GM23338 (cell line): Measurements from ENCODE around the gene SLCO4C1. TPM values are rescaled to one million over a fixed set of nuclear protein-coding genes. Genes with fewer than 3 reads are reported as not detected.

ENCODE experiments used
- ATAC-seq: fragments of 200-7000 bp; cut with Tn5 transposase; 3 replicates; pipeline ENCODE4 v1.9.1; 2020
- DNase-seq: peaks from one replicate; pipeline ENCODE4 v3.0.0-alpha.2; 2015; ENCODE audit warnings: low spot score
- H2AFZ ChIP-seq: fragments of 200-600 bp; sonication (generic); 2 replicates; pipeline ENCODE4 v1.8.0; 2016; ENCODE audit warnings: antibody characterized with exemption, mild to moderate bottlenecking, moderate library complexity
- H3F3A ChIP-seq: fragments of 200-600 bp; sonication (generic); replicated peaks from 2 replicates; pipeline ENCODE4 v1.8.0; 2017; ENCODE audit warnings: antibody characterized with exemption, mixed run types, low read depth
- H3K27ac ChIP-seq: fragments of 200-600 bp; sonication (generic); 2 replicates; pipeline ENCODE4 v1.6.1; 2016; ENCODE audit warnings: low read depth
- H3K27me3 ChIP-seq: fragments of 200-600 bp; sonication (generic); 2 replicates; pipeline ENCODE4 v1.8.0; 2016; ENCODE audit warnings: mild to moderate bottlenecking, mixed run types, moderate library complexity; ENCODE audit not compliant: insufficient read depth
- H3K36me3 ChIP-seq: fragments of 200-600 bp; sonication (generic); 2 replicates; pipeline ENCODE4 v1.8.0; 2016; ENCODE audit warnings: mild to moderate bottlenecking; ENCODE audit not compliant: insufficient read depth
- H3K4me1 ChIP-seq: fragments of 200-600 bp; sonication (generic); 2 replicates; pipeline ENCODE4 v1.8.0; 2016; ENCODE audit warnings: mild to moderate bottlenecking, moderate library complexity; ENCODE audit not compliant: insufficient read depth
- H3K4me2 ChIP-seq: fragments of 200-600 bp; sonication (generic); 2 replicates; pipeline ENCODE4 v1.7.1; 2017; ENCODE audit warnings: mixed run types
- H3K4me3 ChIP-seq: fragments of 200-600 bp; sonication (generic); 2 replicates; pipeline ENCODE4 v1.6.1; 2016; ENCODE audit warnings: mixed run types
- H3K79me2 ChIP-seq: fragments of 200-600 bp; sonication (generic); replicated peaks from 2 replicates; pipeline ENCODE4 v1.8.0; 2017; ENCODE audit warnings: mild to moderate bottlenecking; ENCODE audit not compliant: insufficient read depth
- H3K9me2 ChIP-seq: fragments of 200-600 bp; sonication (generic); 2 replicates; pipeline ENCODE4 v1.8.0; 2017; ENCODE audit not compliant: insufficient read depth
- H4K20me1 ChIP-seq: fragments of 200-600 bp; sonication (generic); replicated peaks from 2 replicates; pipeline ENCODE4 v1.8.0; 2017; ENCODE audit warnings: mild to moderate bottlenecking; ENCODE audit not compliant: insufficient read depth
- H3K27ac Mint-ChIP-seq: 2 replicates; pipeline ENCODE4 v1.8.0; 2020; ENCODE audit warnings: inconsistent platforms, mild to moderate bottlenecking, moderate library complexity, mixed read lengths
- H3K27me3 Mint-ChIP-seq: 3 replicates; pipeline ENCODE4 v1.8.0; 2022; ENCODE audit warnings: low read depth, mild to moderate bottlenecking, moderate library complexity, mixed read lengths, inconsistent platforms; ENCODE audit not compliant: insufficient read depth, poor library complexity
- H3K36me3 Mint-ChIP-seq: 3 replicates; pipeline ENCODE4 v1.8.0; 2021; ENCODE audit warnings: low read depth, mild to moderate bottlenecking, inconsistent platforms, moderate library complexity, mixed read lengths
- H3K4me1 Mint-ChIP-seq: 3 replicates; pipeline ENCODE4 v1.8.0; 2020; ENCODE audit warnings: mild to moderate bottlenecking, inconsistent platforms, mixed read lengths
- H3K4me3 Mint-ChIP-seq: 3 replicates; pipeline ENCODE4 v1.8.0; 2021; ENCODE audit warnings: moderate library complexity, mild to moderate bottlenecking, inconsistent platforms, mixed read lengths
- H3K9me3 Mint-ChIP-seq: 3 replicates; pipeline ENCODE4 v1.8.0; 2020; ENCODE audit warnings: moderate library complexity, mild to moderate bottlenecking, inconsistent platforms, mixed read lengths
- CREB1 ChIP-seq: fragments of 250-450 bp; sonication (Bioruptor Pico); IDR thresholded peaks from 2 replicates; pipeline ENCODE4 v1.5.0; 2020; ENCODE audit warnings: low read depth, mild to moderate bottlenecking, moderate library complexity
- CTCF ChIP-seq, 2 experiments: fragments of 200-600 bp in 1 of 2; sonication (generic) in 1 of 2; conservative IDR thresholded peaks; 2 replicates each; pipeline versions ENCODE4 v1.5.1 to v1.6.1; 2016 to 2017; ENCODE audit warnings: antibody characterized with exemption in 2 of 2, low read depth in 2 of 2, mild to moderate bottlenecking in 2 of 2, moderate library complexity in 1 of 2
- JUNB ChIP-seq: IDR thresholded peaks from one replicate; pipeline ENCODE4 v1.6.1; 2016; ENCODE audit warnings: antibody characterized with exemption; ENCODE audit not compliant: unreplicated experiment
- NANOG ChIP-seq: IDR thresholded peaks from 2 replicates; pipeline ENCODE4 v1.6.1; 2016; ENCODE audit warnings: antibody characterized with exemption, borderline replicate concordance
- POLR2AphosphoS5 ChIP-seq: IDR thresholded peaks from 2 replicates; pipeline ENCODE4 v1.6.1; 2016; ENCODE audit warnings: antibody characterized with exemption, low read depth
- REST ChIP-seq: IDR thresholded peaks from one replicate; pipeline ENCODE4 v1.6.1; 2018; ENCODE audit warnings: antibody characterized with exemption; ENCODE audit not compliant: unreplicated experiment
- ZNF114 ChIP-seq: fragments of 250-450 bp; sonication (Bioruptor Pico); IDR thresholded peaks from 2 replicates; pipeline ENCODE4 v1.5.0; 2020; ENCODE audit warnings: mild to moderate bottlenecking, moderate library complexity
- ZNF331 ChIP-seq: fragments of 250-450 bp; sonication (Bioruptor Pico); IDR thresholded peaks from 2 replicates; pipeline ENCODE4 v1.5.0; 2020; ENCODE audit warnings: low read depth, mild to moderate bottlenecking, moderate library complexity
- ZNF462 ChIP-seq: fragments of 250-450 bp; sonication (Bioruptor Pico); IDR thresholded peaks from 2 replicates; pipeline ENCODE4 v1.5.0; 2020; ENCODE audit warnings: mild to moderate bottlenecking, moderate library complexity
- polyA plus RNA-seq: library from polyadenylated mRNA; unstranded; fragments of >200 nt; fragmentation: Nextera tagmentation; extraction: Ambion mirVana; gene quantifications from 2 replicates; pipeline ENCODE4 v1.2.1, GENCODE V29; 2016
- total RNA-seq: library from RNA; depleted of rRNA; stranded (reverse); fragments of >200 nt; shearing (Covaris generic); gene quantifications from 2 replicates; pipeline ENCODE4 v1.2.3, GENCODE V29; 2014

Gene SLCO4C1
- total and polyA plus RNA-seq, 2 experiments from 2014 or later = 2.4 to 6.7 TPM

- Histone ChIP-seq H3K4me3 (no peak overlapping the region), H3K4me2 (no peak overlapping the region), H3K27me3 (no peaks in the 10 kb centered on the region), H3K4me1 (no peaks in the 10 kb centered on the region), H4K20me1 (no peaks in the 10 kb centered on the region), H3F3A (no peaks in the 10 kb centered on the region), H3K9me2 (no peaks in the 10 kb centered on the region), H3K36me3 (no peaks in the 10 kb centered on the region), H3K27ac (no peak overlapping the region), H2AFZ (0 out of 2 replicates have a peak overlapping the region, but pooled peaks have one; percentile 30), H3K79me2 (no peaks in the 10 kb centered on the region)
- H3K4me1 Mint-ChIP-seq = peaks cover 2% of the 10 kb centered on the region; the same call in 2 of the 3 replicates
- TF ChIP-seq ZNF114 (CRISPR knock-in tag) = no peak
- no peak for TF ChIP-seq ZNF462 (CRISPR knock-in tag)
- no peak for TF ChIP-seq REST
- no peak for TF ChIP-seq JUNB
- TF ChIP-seq CREB1 = no peak
- TF ChIP-seq ZNF331 (CRISPR knock-in tag) = no peak
- TF ChIP-seq POLR2AphosphoS5 = no peak
- TF ChIP-seq CTCF (conservative IDR thresholded peaks at IDR 0.05; ENCODE audit: low read depth in 2 of 2) = no peak
- no peak for TF ChIP-seq NANOG
- no peaks in the 10 kb centered on the region for H3K36me3 Mint-ChIP-seq
- no peak overlapping the region for H3K4me3 Mint-ChIP-seq
- no peak overlapping the region for H3K27ac Mint-ChIP-seq
- ATAC-seq (no peak), DNase-seq (no peak)
- H3K27me3 Mint-ChIP-seq = no peaks in the 10 kb centered on the region
- no peaks in the 10 kb centered on the region for H3K9me3 Mint-ChIP-seq
These were observed 16.7 kb upstream of the SLCO4C1 start for GRCh38 chr5:102312586-102313370.
